Measurements from ENCODE around the gene SYTL5. TPM values are rescaled to one million over a fixed set of nuclear protein-coding genes. Genes with fewer than 3 reads are reported as not detected.
"Not testable (repeated sequence)": the region's sequence is repeated elsewhere in the genome, so short reads cannot be mapped to it uniquely, and the experiment has no call there.

Gene SYTL5
- total RNA-seq = not detected

DNA sequence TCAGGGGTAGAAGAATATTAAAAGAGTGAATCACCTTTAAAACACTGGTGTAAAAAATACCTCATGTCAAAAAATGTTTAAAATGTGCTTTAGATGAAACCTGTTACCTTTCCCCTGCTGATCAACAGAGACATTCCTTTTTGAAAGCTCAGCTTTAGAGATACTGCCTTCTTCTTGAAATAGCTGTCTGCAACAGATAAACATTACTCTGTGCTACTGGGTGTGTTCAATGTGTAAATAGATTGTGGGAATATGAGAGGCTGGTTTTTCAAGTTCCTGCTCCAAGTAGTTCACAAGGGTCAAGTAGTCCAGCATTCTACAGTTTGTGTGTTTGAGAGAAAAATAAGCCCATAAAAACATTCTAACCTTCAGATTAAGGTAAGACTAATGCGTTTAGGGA lies at the start of gene SYTL5:
SYTL5 (plus strand) TSS at position 263 of the 400 bp plus-strand sequence. CDS start 27,337 bp downstream, outside the sequence.
- Mint-ChIP-seq H3K4me1 (no peaks in the 10 kb centered on the region), H3K36me3 (no peaks in the 10 kb centered on the region), H3K27me3 (peaks cover 13% of the 10 kb centered on the region), H3K27ac (no peak within 1 kb of the TSS), H3K9me3 (ENCODE audit: low read depth) (no peaks in the 10 kb centered on the region), H3K4me3 (no peak within 1 kb of the TSS)
- CTCF ChIA-PET = no interaction called here
- DNase-seq = no peak
- no peak for ATAC-seq

DNA sequence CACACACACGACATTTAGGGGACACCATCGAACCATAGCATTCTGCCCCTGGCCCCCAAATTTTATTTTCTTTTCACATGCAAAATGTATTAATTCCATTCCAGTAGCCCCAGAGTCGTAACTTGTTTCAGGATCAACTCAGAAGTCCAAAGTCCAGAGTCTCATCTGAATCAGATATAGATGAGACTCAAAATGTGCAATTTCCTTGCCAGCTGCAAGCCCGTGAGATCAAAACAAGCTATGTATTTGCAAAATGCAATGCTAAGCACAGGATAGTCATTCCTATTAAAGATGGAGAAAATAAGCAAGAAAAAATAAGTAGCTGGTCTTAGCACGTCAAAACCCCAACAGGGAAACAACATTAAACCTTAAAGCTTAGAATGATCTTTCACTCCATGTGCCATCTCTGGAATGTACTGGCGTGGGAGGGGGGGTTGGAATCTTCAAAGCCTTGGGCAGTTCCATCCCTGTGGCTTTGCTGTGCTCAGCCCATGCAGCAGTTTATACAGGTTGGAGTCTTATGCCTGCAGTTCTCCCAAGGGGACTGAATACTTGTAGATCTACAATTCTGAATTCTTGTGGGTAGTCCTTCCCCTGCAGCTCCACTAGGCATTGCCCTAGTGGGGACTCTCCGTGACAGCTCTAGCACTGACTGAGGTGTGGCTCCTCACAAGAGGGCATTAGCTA lies 47.7 kb upstream of the SYTL5 start:
- Mint-ChIP-seq H3K4me3 (no peak overlapping the region), H3K4me1 (peaks cover 7% of the 10 kb centered on the region)
- CTCF ChIA-PET = no interaction called here

DNA sequence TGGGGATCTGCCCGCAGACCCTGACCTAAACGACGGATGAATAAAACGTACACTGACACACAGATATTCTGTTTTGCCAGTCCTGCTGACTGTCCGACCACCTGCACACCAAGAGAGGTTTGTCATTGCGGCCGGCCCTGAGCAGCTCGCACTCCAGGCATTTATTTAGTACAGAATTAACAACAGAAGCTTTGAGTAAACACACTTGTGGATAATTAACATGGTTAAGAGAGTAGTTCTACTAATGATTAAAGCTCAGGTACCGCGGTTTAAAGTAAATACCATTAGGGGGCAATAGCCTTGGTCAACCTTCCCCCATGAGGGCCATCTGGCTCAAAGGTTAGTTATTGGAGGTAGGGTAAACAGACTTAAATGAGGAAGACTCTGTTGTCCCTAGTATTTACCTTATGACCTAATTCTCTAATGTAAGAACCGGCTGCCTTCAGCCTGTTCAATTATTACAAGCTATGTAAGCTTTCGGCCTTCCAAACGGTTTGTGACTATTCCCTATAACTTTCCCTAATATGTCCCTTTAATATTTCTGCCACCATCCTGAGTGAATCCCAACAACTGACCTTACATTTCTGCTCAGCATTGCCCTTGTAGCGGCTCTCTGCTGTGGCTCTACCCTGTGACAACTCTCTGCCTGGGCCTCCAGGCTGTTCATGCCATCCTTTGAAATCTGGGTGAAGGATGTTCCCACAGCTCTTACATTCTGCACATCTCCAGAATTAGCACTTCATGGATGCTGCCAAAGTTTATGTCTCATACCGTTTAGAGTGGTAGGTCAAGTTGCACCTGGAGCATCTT lies 46.9 kb upstream of the SYTL5 start:
- no peak for DNase-seq
- H3K36me3 Mint-ChIP-seq = no peaks in the 10 kb centered on the region
- no peak overlapping the region for H3K27ac Mint-ChIP-seq
- no peaks in the 10 kb centered on the region for H3K9me3 Mint-ChIP-seq (ENCODE audit: low read depth)
- peaks cover 7% of the 10 kb centered on the region for H3K4me1 Mint-ChIP-seq
- no peak overlapping the region for H3K4me3 Mint-ChIP-seq
- CTCF ChIA-PET = interaction anchor here (1.4 kb wide), 1 partner anchor 207 kb away, joined by 3 read pairs; no protein-coding TSS in a partner anchor
- peaks cover 2% of the 10 kb centered on the region for H3K27me3 Mint-ChIP-seq
- ATAC-seq = no peak

More for the DNA sequence above, 47.7 kb upstream of the SYTL5 start:
- DNase-seq = no peak
- no peaks in the 10 kb centered on the region for H3K36me3 Mint-ChIP-seq
- no peaks in the 10 kb centered on the region for H3K9me3 Mint-ChIP-seq (ENCODE audit: low read depth)
- no peak overlapping the region for H3K27ac Mint-ChIP-seq
- peaks cover 2% of the 10 kb centered on the region for H3K27me3 Mint-ChIP-seq
- no peak for ATAC-seq

DNA sequence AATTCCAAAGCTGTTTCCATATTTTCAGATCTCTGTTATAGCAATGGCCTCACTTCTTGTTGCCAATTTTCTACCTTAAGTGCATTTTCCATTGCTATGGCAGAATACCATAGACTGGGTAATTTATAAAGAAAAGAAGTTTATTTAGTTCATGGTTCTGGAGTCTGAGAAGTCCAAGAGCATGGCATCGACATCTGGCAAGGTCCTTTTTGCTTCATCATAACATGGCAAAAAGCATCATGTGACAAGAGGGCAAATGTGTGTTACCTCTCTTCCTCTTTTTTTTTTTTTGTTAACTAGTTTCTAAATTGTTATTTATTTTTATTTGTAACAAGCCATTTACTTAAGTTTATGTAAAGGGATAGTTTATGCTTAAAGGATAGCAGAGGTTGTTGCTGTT lies 45.2 kb upstream of the SYTL5 start:
- Mint-ChIP-seq H3K27ac (no peak overlapping the region), H3K27me3 (peaks cover 2% of the 10 kb centered on the region), H3K9me3 (ENCODE audit: low read depth) (no peaks in the 10 kb centered on the region), H3K36me3 (no peaks in the 10 kb centered on the region), H3K4me3 (no peak overlapping the region), H3K4me1 (peaks cover 7% of the 10 kb centered on the region)
- CTCF ChIA-PET = no interaction called here
- no peak for DNase-seq
- no peak for ATAC-seq

DNA sequence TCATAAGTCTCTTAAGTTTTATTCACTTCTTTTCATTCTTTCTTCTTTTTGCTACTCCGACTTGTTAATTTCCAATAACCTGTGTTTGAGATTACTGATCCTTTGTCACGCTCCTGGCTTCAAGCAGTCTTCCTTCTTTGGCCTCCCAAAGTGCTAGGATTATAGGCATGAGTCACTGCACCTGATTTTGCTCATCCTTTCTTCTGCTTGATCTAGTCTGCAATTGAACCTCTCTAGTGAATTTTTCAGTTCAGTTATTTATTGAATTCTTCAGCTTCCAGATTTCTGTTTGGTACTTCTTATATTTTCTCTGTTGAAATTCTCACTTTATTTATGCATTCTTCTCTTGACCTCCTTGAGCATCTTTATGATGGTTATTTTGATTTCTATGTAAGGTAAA lies 38.6 kb upstream of the SYTL5 start:
- Mint-ChIP-seq H3K27ac (no peak overlapping the region), H3K27me3 (peaks cover 8% of the 10 kb centered on the region)
- no peak for DNase-seq

DNA sequence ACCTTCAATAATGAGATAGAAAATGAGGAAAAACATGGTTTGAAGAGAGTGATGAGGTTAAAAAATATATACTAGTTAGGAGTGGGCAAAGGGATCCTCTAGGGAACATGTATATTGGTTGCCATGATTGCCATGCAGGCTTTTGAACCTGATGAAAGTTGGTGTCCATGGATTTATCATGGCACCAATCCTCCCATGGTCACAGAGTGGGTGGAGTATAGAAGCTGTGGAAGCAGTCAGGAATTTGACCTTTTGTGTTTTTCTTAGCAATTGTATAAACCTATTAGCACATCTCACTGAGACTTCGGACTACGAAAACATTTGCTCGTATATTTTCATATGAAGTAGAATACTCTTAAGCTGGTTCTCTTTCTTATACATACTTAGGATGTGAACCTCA lies 30.9 kb upstream of the SYTL5 start:
- no peak for ATAC-seq
- Mint-ChIP-seq H3K9me3 (ENCODE audit: low read depth) (no peaks in the 10 kb centered on the region), H3K27ac (no peak overlapping the region), H3K4me3 (no peak overlapping the region), H3K27me3 (peaks cover 7% of the 10 kb centered on the region), H3K4me1 (peaks cover 12% of the 10 kb centered on the region), H3K36me3 (no peaks in the 10 kb centered on the region)
- CTCF ChIA-PET = no interaction called here
- DNase-seq = no peak

More for the DNA sequence above, 38.6 kb upstream of the SYTL5 start:
- Mint-ChIP-seq H3K4me3 (no peak overlapping the region), H3K4me1 (no peaks in the 10 kb centered on the region), H3K9me3 (ENCODE audit: low read depth) (no peaks in the 10 kb centered on the region), H3K36me3 (no peaks in the 10 kb centered on the region)
- ATAC-seq = no peak
- CTCF ChIA-PET = no interaction called here

DNA sequence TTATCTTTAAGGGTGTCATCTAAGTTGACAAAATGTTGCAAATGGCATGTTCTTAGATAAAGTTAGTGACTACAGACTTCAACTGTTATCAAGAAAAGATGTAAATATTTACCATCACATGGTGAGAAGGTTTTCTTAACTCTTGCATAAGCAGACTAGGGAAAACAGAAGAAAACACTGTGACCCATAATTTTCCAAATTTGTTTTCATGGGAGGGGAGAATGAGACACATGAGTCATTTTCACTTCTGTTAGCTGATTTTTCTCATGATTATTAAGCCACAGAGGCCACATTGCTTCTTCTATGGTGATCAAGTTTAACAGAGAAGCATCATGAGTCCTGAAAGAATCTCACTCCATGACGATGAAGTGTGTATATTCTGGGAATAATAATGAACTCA lies 30.2 kb upstream of the SYTL5 start:
- H3K27ac Mint-ChIP-seq = no peak overlapping the region
- H3K9me3 Mint-ChIP-seq (ENCODE audit: low read depth) = no peaks in the 10 kb centered on the region
- CTCF ChIA-PET = no interaction called here
- ATAC-seq (no peak), DNase-seq (no peak)
- peaks cover 12% of the 10 kb centered on the region for H3K4me1 Mint-ChIP-seq
- no peak overlapping the region for H3K4me3 Mint-ChIP-seq
- H3K36me3 Mint-ChIP-seq = no peaks in the 10 kb centered on the region
- peaks cover 7% of the 10 kb centered on the region for H3K27me3 Mint-ChIP-seq

DNA sequence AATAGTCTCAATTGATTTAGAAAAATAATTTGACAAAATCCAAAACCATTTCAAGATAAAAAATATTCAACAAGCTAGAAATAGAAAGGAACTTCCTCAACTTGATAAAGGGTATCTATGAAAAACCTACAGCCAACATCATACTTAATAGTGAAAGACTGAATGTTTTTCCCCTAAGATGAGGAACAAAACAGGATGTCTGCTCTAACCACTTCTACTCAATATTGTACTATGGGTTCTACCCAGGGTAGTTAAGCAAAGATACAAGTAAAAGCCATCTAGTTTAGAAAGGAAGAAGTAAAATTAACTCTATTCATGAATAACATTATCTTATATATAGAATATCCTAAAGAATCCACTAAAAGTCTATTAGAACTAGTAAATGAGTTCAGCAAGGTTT lies 21.5 kb upstream of the SYTL5 start:
- peak; percentile 63 for ATAC-seq
- no peak overlapping the region for H3K27ac Mint-ChIP-seq

DNA sequence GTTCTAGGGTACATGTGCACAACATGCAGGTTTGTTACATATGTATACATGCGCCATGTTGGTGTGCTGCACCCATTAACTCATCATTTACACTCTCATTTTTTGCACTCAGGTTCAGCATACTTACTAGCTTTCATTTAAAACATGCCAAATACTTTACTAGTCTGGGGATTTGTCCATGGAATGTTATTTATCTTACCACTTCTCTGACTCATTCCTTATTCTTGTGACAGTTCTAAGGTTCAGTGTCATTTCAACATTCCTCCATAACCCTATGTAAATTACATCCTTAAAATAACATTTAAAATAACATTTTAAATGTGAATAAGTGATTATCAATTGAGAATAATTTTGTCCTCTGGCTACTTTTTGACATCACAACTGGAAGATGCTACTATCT lies 19.5 kb upstream of the SYTL5 start:
- CTCF ChIA-PET = no interaction called here
- H3K27ac Mint-ChIP-seq = no peak overlapping the region
- H3K9me3 Mint-ChIP-seq (ENCODE audit: low read depth) = no peaks in the 10 kb centered on the region
- no peak overlapping the region for H3K4me3 Mint-ChIP-seq
- ATAC-seq = no peak
- H3K4me1 Mint-ChIP-seq = peaks cover 1% of the 10 kb centered on the region
- H3K36me3 Mint-ChIP-seq = no peaks in the 10 kb centered on the region
- DNase-seq = no peak
- H3K27me3 Mint-ChIP-seq = no peaks in the 10 kb centered on the region

More for the DNA sequence above, 21.5 kb upstream of the SYTL5 start:
- no peaks in the 10 kb centered on the region for H3K36me3 Mint-ChIP-seq
- no peaks in the 10 kb centered on the region for H3K9me3 Mint-ChIP-seq (ENCODE audit: low read depth)
- CTCF ChIA-PET = no interaction called here
- H3K4me3 Mint-ChIP-seq = no peak overlapping the region
- H3K27me3 Mint-ChIP-seq = no peaks in the 10 kb centered on the region
- peaks cover 1% of the 10 kb centered on the region for H3K4me1 Mint-ChIP-seq
- no peak for DNase-seq

DNA sequence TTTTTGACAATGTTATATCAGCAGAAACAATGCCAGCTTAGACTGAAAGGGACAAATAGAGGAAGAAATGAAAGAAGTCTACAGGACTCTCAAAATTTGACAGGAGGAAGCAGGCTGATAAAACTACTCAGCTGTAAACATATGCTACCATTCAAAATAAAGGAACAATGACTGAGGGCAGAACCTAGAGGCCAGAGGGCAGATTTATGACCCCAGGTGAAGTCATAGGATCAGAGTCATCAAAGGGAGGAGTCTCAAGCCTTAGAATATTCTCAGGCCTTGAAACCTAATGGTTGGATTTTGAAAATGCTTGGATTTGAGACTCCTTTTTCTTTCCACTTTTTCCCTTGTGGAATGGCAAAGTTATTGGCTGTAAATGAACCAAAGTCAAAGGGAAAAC lies 17.0 kb upstream of the SYTL5 start:
- H3K36me3 Mint-ChIP-seq = no peaks in the 10 kb centered on the region
- no peak overlapping the region for H3K4me3 Mint-ChIP-seq
- DNase-seq (no peak), ATAC-seq (no peak)
- no peaks in the 10 kb centered on the region for H3K9me3 Mint-ChIP-seq (ENCODE audit: low read depth)
- H3K4me1 Mint-ChIP-seq = peaks cover 1% of the 10 kb centered on the region
- CTCF ChIA-PET = no interaction called here
- no peak overlapping the region for H3K27ac Mint-ChIP-seq
- no peaks in the 10 kb centered on the region for H3K27me3 Mint-ChIP-seq

DNA sequence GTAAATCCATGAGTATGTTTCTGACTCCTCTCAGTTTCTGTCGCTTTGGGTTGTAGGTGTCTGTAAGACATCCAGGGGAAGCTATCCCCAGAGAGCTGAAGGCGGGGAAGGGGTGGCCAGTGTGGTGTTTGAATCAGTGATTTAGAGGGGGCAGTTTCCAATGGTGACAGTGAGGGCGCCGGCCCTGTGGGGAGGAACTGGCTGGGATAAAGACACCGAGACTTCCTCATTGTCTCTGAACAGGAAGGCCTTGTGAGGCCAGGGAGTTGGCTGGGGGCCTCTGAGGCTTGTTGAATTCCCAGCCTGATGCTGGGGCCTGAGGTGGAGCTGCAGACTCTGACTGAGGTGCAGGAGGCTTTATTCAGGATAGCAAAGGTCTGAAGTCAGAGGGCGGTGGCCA lies 15.1 kb upstream of the SYTL5 start:
- CTCF ChIA-PET; H3K36me3 Mint-ChIP-seq; H3K27me3 Mint-ChIP-seq; H3K4me3 Mint-ChIP-seq; H3K27ac Mint-ChIP-seq; DNase-seq; ATAC-seq; H3K4me1 Mint-ChIP-seq; H3K9me3 Mint-ChIP-seq (ENCODE audit: low read depth): not testable (repeated sequence)

DNA sequence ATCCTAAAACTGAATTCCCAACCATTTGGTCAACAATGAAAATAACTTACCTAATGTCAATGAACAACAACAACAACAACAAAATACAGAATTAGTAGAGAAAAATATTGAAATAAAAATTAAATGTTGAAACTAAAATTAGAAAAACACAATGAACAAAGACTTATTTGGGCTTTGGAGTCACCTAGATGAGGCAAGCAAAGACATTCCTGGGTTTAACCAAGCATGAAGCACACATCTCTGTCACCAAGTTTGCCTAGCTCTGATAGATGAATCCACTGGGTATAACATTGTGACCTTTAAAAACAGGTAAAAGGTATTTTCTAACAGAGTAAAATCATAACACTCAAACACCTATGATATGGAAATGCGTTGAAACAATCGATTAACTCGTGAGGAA lies 13.2 kb upstream of the SYTL5 start:
- H3K36me3 Mint-ChIP-seq = no peaks in the 10 kb centered on the region
- H3K4me1 Mint-ChIP-seq = no peaks in the 10 kb centered on the region
- no peak for ATAC-seq
- no peak for DNase-seq
- CTCF ChIA-PET = no interaction called here
- no peak overlapping the region for H3K27ac Mint-ChIP-seq
- no peaks in the 10 kb centered on the region for H3K9me3 Mint-ChIP-seq (ENCODE audit: low read depth)
- H3K4me3 Mint-ChIP-seq = no peak overlapping the region
- no peaks in the 10 kb centered on the region for H3K27me3 Mint-ChIP-seq

DNA sequence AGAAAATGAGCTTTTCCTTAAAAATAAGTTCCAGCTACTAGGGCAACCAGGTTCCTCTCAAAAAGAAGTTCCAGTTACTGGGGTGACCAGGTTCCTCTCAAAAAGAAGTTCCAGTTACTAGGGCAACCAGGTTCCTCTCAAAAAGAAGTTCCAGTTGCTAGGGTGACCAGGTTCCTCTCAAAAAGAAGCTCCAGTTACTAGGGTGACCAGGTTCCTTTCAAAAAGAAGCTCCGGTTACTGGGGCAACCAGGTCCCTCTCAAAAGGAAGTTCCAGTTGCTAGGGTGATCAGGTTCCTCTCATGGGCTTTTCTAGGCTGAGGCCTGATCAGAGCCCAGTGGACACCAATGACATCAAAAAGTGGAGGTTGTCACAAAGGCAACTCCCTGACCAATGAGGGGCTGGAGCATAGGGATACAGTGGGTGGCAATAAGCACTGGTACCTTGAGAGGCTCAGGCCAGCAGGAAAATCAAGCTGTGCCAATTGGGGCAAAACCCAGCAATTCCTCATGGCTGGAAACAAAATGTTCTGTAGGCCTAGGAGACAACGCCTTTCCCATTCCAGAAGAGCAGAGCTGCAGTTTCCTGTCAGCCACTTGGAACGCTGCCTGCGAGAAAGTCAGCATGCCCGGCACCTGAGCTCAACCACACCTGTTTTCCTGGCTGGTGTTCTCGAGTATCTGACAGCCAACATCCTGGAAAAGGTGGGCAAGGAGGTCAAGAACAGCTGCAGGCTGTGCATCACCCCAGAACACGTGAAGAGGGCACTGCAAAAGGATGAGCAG lies 12.3 kb upstream of the SYTL5 start:
- no peak for ATAC-seq
- H3K27me3 Mint-ChIP-seq = no peaks in the 10 kb centered on the region
- CTCF ChIA-PET = no interaction called here
- no peaks in the 10 kb centered on the region for H3K4me1 Mint-ChIP-seq
- H3K9me3 Mint-ChIP-seq (ENCODE audit: low read depth) = no peaks in the 10 kb centered on the region
- H3K27ac Mint-ChIP-seq = no peak overlapping the region
- H3K4me3 Mint-ChIP-seq = no peak overlapping the region
- no peaks in the 10 kb centered on the region for H3K36me3 Mint-ChIP-seq
- no peak for DNase-seq
